HG03139 (cell line): ENCODE results near the gene ERF.
A peak's percentile ranks its signal among the peaks of the same experiment; 100 is the strongest.

Experiments used
- ATAC-seq: cut with Tn5 transposase; IDR thresholded peaks from one replicate; pipeline ENCODE4 v1.9.1; 2021; ENCODE audit not compliant: unreplicated experiment

ERF gene

GRCh38 chr19:42287017-42287826, 32.3 kb upstream of the ERF start:
- no peak for ATAC-seq

- ATAC-seq: no peak
Observed at GRCh38 chr19:42286349-42287016, 31.6 kb upstream of the ERF start.

- ATAC-seq: no peak
Observed at GRCh38 chr19:42285988-42286348, 31.0 kb upstream of the ERF start.

GRCh38 chr19:42285541-42285941, 30.6 kb upstream of the ERF start:
- ATAC-seq: no peak

- no peak for ATAC-seq
Observed at GRCh38 chr19:42284591-42285341, 29.8 kb upstream of the ERF start.

GRCh38 chr19:42284066-42284501, 29.2 kb upstream of the ERF start:
- ATAC-seq: peak; percentile 22

GRCh38 chr19:42283188-42284065, 28.5 kb upstream of the ERF start:
- ATAC-seq: peak; percentile 41

GRCh38 chr19:42282819-42283187, 27.9 kb upstream of the ERF start:
- no peak for ATAC-seq

- no peak for ATAC-seq
Observed at GRCh38 chr19:42281827-42282762, 27.2 kb upstream of the ERF start.

GRCh38 chr19:42281146-42281826, 26.4 kb upstream of the ERF start:
- ATAC-seq: no peak

GRCh38 chr19:42280815-42281145, 25.9 kb upstream of the ERF start:
- ATAC-seq: no peak

GRCh38 chr19:42279902-42280814, 25.2 kb upstream of the ERF start:
- peak; percentile 30 for ATAC-seq

GRCh38 chr19:42279155-42279901, 24.4 kb upstream of the ERF start:
- no peak for ATAC-seq

GRCh38 chr19:42278452-42279154, 23.7 kb upstream of the ERF start:
- no peak for ATAC-seq

GRCh38 chr19:42277821-42278451, 23.0 kb upstream of the ERF start:
- no peak for ATAC-seq

- ATAC-seq: no peak
Observed at GRCh38 chr19:42276821-42277220, 21.9 kb upstream of the ERF start.

- no peak for ATAC-seq
Observed at GRCh38 chr19:42276284-42276683, 21.4 kb upstream of the ERF start.
